AG09319 (cell line): ENCODE data around the gene FANCE.

Experiments used
- DNase-seq: peaks from one replicate; pipeline ENCODE4 v3.0.0-alpha.2; 2010; ENCODE audit warnings: low read depth; ENCODE audit errors: extremely low read depth
- CTCF ChIP-seq: IDR thresholded peaks from 2 replicates; pipeline ENCODE4 v1.5.1; 2011; ENCODE audit warnings: low read depth, mild to moderate bottlenecking, inconsistent platforms, low read length, moderate library complexity

Gene FANCE

GRCh38 chr6:35501784-35502183 lies 49.6 kb downstream of the FANCE start:
- no peak for TF ChIP-seq CTCF

GRCh38 chr6:35503534-35503933 lies 51.4 kb downstream of the FANCE start:
- no peak for TF ChIP-seq CTCF
- DNase-seq: no peak

More at GRCh38 chr6:35501784-35502183, 49.6 kb downstream of the FANCE start:
- no peak for DNase-seq

GRCh38 chr6:35505999-35506412 lies 53.9 kb downstream of the FANCE start:
- DNase-seq: no peak
- TF ChIP-seq CTCF: no peak

GRCh38 chr6:35506536-35506935 lies 54.4 kb downstream of the FANCE start:
- no peak for TF ChIP-seq CTCF

GRCh38 chr6:35507221-35507620 lies 55.1 kb downstream of the FANCE start:
- DNase-seq: no peak
- TF ChIP-seq CTCF: no peak

More at GRCh38 chr6:35506536-35506935, 54.4 kb downstream of the FANCE start:
- no peak for DNase-seq

- no peak for TF ChIP-seq CTCF
- DNase-seq: no peak
Observed at GRCh38 chr6:35508027-35508426, 55.9 kb downstream of the FANCE start.

- TF ChIP-seq CTCF: no peak
- no peak for DNase-seq
Observed at GRCh38 chr6:35508542-35508941, 56.4 kb downstream of the FANCE start.
